AG04450 (cell line): Measurements from ENCODE around the gene HMG20A. TPM values are rescaled to one million over a fixed set of nuclear protein-coding genes. Genes with fewer than 3 reads are reported as not detected.

Experiments
- CTCF ChIA-PET: fragments of 300-600, 350-600 bp; formaldehyde crosslinking; extraction: SDS; loops from one replicate; lab custom pipeline; 2022; ENCODE audit warnings: antibody characterized with exemption, inconsistent platforms; lab: Charles Lee
- POLR2A ChIA-PET: fragments of 350-600 bp; formaldehyde crosslinking; extraction: SDS; loops from one replicate; lab custom pipeline; 2021; ENCODE audit warnings: antibody characterized with exemption, inconsistent platforms; lab: Yijun Ruan, JAX
- DNase-seq: peaks from one replicate; pipeline ENCODE4 v3.0.0-alpha.2; 2011; ENCODE audit warnings: low read depth, low spot score
- H3K27ac ChIP-seq: one replicate; pipeline ENCODE4 v1.5.1; 2012; ENCODE audit warnings: low read depth, low read length, control low read depth
- H3K27me3 ChIP-seq: one replicate; pipeline ENCODE4 v1.6.0; 2012; ENCODE audit warnings: low read length; ENCODE audit not compliant: control insufficient read depth, insufficient read depth
- H3K4me3 ChIP-seq: 2 replicates; pipeline ENCODE4 v1.5.1; 2011; ENCODE audit warnings: mild to moderate bottlenecking, low read depth, low read length, control low read depth
- H3K9me3 ChIP-seq: 2 replicates; pipeline ENCODE4 v1.5.1; 2012; ENCODE audit warnings: low read length; ENCODE audit not compliant: control insufficient read depth, insufficient read depth
- polyA plus RNA-seq: library from polyadenylated mRNA; depleted of rRNA; stranded (reverse); fragments of >200 nt; gene quantifications from 2 replicates; pipeline ENCODE4 v1.2.3, GENCODE V29; 2011
- TF ChIP-seq, protein P1 (sequence below): IDR thresholded peaks from 2 replicates; pipeline ENCODE4 v1.5.1; 2011; ENCODE audit warnings: low read depth, low read length, control low read depth, inconsistent platforms

Gene HMG20A
- polyA plus RNA-seq, 1 experiment: 62.5 TPM

GRCh38 chr15:77482570-77482969, 61.9 kb downstream of the HMG20A start:
- H3K27me3 ChIP-seq: no peaks in the 10 kb centered on the region
- no peaks in the 10 kb centered on the region; the same call in 1 of the 2 replicates for H3K9me3 ChIP-seq
- no peak overlapping the region for H3K27ac ChIP-seq
- peak; percentile 50 for DNase-seq
- H3K4me3 ChIP-seq: no peak overlapping the region
- TF ChIP-seq, protein P1, sequence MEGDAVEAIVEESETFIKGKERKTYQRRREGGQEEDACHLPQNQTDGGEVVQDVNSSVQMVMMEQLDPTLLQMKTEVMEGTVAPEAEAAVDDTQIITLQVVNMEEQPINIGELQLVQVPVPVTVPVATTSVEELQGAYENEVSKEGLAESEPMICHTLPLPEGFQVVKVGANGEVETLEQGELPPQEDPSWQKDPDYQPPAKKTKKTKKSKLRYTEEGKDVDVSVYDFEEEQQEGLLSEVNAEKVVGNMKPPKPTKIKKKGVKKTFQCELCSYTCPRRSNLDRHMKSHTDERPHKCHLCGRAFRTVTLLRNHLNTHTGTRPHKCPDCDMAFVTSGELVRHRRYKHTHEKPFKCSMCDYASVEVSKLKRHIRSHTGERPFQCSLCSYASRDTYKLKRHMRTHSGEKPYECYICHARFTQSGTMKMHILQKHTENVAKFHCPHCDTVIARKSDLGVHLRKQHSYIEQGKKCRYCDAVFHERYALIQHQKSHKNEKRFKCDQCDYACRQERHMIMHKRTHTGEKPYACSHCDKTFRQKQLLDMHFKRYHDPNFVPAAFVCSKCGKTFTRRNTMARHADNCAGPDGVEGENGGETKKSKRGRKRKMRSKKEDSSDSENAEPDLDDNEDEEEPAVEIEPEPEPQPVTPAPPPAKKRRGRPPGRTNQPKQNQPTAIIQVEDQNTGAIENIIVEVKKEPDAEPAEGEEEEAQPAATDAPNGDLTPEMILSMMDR: no peak
- ChIA-PET POLR2A (interaction anchor here (0.6 to 1.3 kb wide), 3 partner anchors 25 to 69 kb away, joined by 3 to 4 read pairs (median 3); partner anchors contain the start of gene HMG20A), CTCF (interaction anchor here (0.6 to 6.0 kb wide), 3 partner anchors 14 to 61 kb away, joined by 3 to 32 read pairs (median 9); no protein-coding TSS in a partner anchor)

- Histone ChIP-seq H3K27me3 (no peaks in the 10 kb centered on the region), H3K9me3 (no peaks in the 10 kb centered on the region), H3K27ac (no peak overlapping the region), H3K4me3 (no peak overlapping the region)
- TF ChIP-seq, protein P1: no peak
- CTCF ChIA-PET: interaction anchor here (1.0 to 6.0 kb wide), 3 partner anchors 13 to 376 kb away, joined by 3 to 32 read pairs (median 3); no protein-coding TSS in a partner anchor
- no peak for DNase-seq
- POLR2A ChIA-PET: interaction anchor here (1.4 kb wide), 1 partner anchor 14 kb away, joined by 4 read pairs; no protein-coding TSS in a partner anchor
Measured at GRCh38 chr15:77483425-77484140, 62.9 kb downstream of the HMG20A start.

GRCh38 chr15:77484994-77485393, 64.3 kb downstream of the HMG20A start:
- POLR2A ChIA-PET: no interaction called here
- Histone ChIP-seq H3K9me3 (no peaks in the 10 kb centered on the region), H3K27ac (no peak overlapping the region), H3K27me3 (no peaks in the 10 kb centered on the region), H3K4me3 (no peak overlapping the region)
- DNase-seq: no peak
- TF ChIP-seq, protein P1: no peak
- CTCF ChIA-PET: interaction anchor here (6.0 kb wide), 1 partner anchor 12 kb away, joined by 32 read pairs; no protein-coding TSS in a partner anchor

GRCh38 chr15:77486542-77487468, 66.1 kb downstream of the HMG20A start:
- no peaks in the 10 kb centered on the region for H3K27me3 ChIP-seq
- H3K27ac ChIP-seq: no peak overlapping the region
- POLR2A ChIA-PET: no interaction called here
- CTCF ChIA-PET: interaction anchor here (0.9 to 6.0 kb wide), 2 partner anchors 10 kb away, joined by 3 to 32 read pairs; no protein-coding TSS in a partner anchor
- no peaks in the 10 kb centered on the region for H3K9me3 ChIP-seq
- H3K4me3 ChIP-seq: no peak overlapping the region
- DNase-seq: no peak
- TF ChIP-seq, protein P1: no peak
